ENCODE results near the gene CRYBA2.

GRCh38 chr2:219016721-219017120 lies 23.5 kb upstream of the CRYBA2 start:
- TF ChIP-seq CTCF (IDR thresholded peaks at IDR 0.05) (no peak), EZH2phosphoT487 (IDR thresholded peaks at IDR 0.05) (no peak), EZH2 (IDR thresholded peaks at IDR 0.05) (no peak)

Data from neural progenitor cell (in vitro differentiated cells).